ENCODE data around the gene RELN. TPM values are rescaled to one million over a fixed set of nuclear protein-coding genes. Genes with fewer than 3 reads are reported as not detected.

The RELN gene
- polyA plus RNA-seq, 1 donor (not counting 4 experiments of a cell fraction or from before 2014, with no cell fraction given): not detected

GRCh38 chr7:103704701-103705100 is 284.8 kb downstream of the RELN start:
- DNase-seq (ENCODE audit: low read depth, low spot score) (no peak), FAIRE-seq (no peak)
- H2AFZ ChIP-seq (ENCODE audit: control insufficient read depth, low read length): no peak overlapping the region
- H3K9me3 ChIP-seq (ENCODE audit: control insufficient read depth, low read depth, low read length): no peaks in the 10 kb centered on the region
- H3K4me2 ChIP-seq (ENCODE audit: control insufficient read depth, extremely low read depth, insufficient read depth, low read depth, low read length): no peak overlapping the region
- H3K79me2 ChIP-seq (ENCODE audit: control insufficient read depth, insufficient read depth, low read length): no peaks in the 10 kb centered on the region
- no peaks in the 10 kb centered on the region for H3K36me3 ChIP-seq (ENCODE audit: control insufficient read depth in 2 of 2, extremely low read depth in 1 of 2, insufficient read depth in 2 of 2, low read length in 2 of 2)
- H4K20me1 ChIP-seq (ENCODE audit: control insufficient read depth, extremely low read depth, insufficient read depth, low read length): no peaks in the 10 kb centered on the region
- dilution Hi-C loops (cut with MboI; ENCODE audit: extremely low pct_ligation_motif_present, low sequenced_read_pairs): no loop called here
- no peaks in the 10 kb centered on the region for H3K27me3 ChIP-seq (ENCODE audit: control insufficient read depth, extremely low read depth, insufficient read depth, low read length)
- H3K27ac ChIP-seq (ENCODE audit: control insufficient read depth, insufficient read depth, low read length): no peak overlapping the region
- H3K4me3 ChIP-seq (ENCODE audit: control insufficient read depth in 2 of 3, extremely low read depth in 1 of 3, insufficient read depth in 2 of 3, low read depth in 1 of 3, low read length in 3 of 3): no peak overlapping the region
- TF ChIP-seq CTCF (optimal IDR thresholded peaks at IDR 0.05 in 1 of 3, IDR thresholded peaks at IDR 0.05 in 1 of 3, conservative IDR thresholded peaks at IDR 0.05 in 1 of 3; ENCODE audit: extremely low read depth in 1 of 3, insufficient read depth in 2 of 3, low read length in 3 of 3) (no peak), EZH2 (IDR thresholded peaks at IDR 0.05; ENCODE audit: low read length) (no peak)
- H3K4me1 ChIP-seq (ENCODE audit: control insufficient read depth, extremely low read depth, insufficient read depth, low read length): no peaks in the 10 kb centered on the region
- no peaks in the 10 kb centered on the region for H3K9me1 ChIP-seq (ENCODE audit: control insufficient read depth, extremely low read depth, insufficient read depth, low read length)
- no peak overlapping the region for H3K9ac ChIP-seq (ENCODE audit: control insufficient read depth, extremely low read depth, insufficient read depth, low read length)

GRCh38 chr7:103702982-103703381 is 286.5 kb downstream of the RELN start:
- no peaks in the 10 kb centered on the region for H3K36me3 ChIP-seq (ENCODE audit: control insufficient read depth in 2 of 2, extremely low read depth in 1 of 2, insufficient read depth in 2 of 2, low read length in 2 of 2)
- no peak overlapping the region for H3K9ac ChIP-seq (ENCODE audit: control insufficient read depth, extremely low read depth, insufficient read depth, low read length)
- DNase-seq (ENCODE audit: low read depth, low spot score): no peak
- H3K27ac ChIP-seq (ENCODE audit: control insufficient read depth, insufficient read depth, low read length): no peak overlapping the region
- H3K27me3 ChIP-seq (ENCODE audit: control insufficient read depth, extremely low read depth, insufficient read depth, low read length): no peaks in the 10 kb centered on the region
- no peaks in the 10 kb centered on the region for H3K9me3 ChIP-seq (ENCODE audit: control insufficient read depth, low read depth, low read length)
- dilution Hi-C loops (cut with MboI; ENCODE audit: extremely low pct_ligation_motif_present, low sequenced_read_pairs): no loop called here
- H3K4me2 ChIP-seq (ENCODE audit: control insufficient read depth, extremely low read depth, insufficient read depth, low read depth, low read length): no peak overlapping the region
- no peak for TF ChIP-seq EZH2 (IDR thresholded peaks at IDR 0.05; ENCODE audit: low read length)
- TF ChIP-seq CTCF (optimal IDR thresholded peaks at IDR 0.05 in 1 of 3, IDR thresholded peaks at IDR 0.05 in 1 of 3, conservative IDR thresholded peaks at IDR 0.05 in 1 of 3; ENCODE audit: extremely low read depth in 1 of 3, insufficient read depth in 2 of 3, low read length in 3 of 3): no peak
- H3K4me3 ChIP-seq (ENCODE audit: control insufficient read depth in 2 of 3, extremely low read depth in 1 of 3, insufficient read depth in 2 of 3, low read depth in 1 of 3, low read length in 3 of 3): no peak overlapping the region
- H3K4me1 ChIP-seq (ENCODE audit: control insufficient read depth, extremely low read depth, insufficient read depth, low read length): no peaks in the 10 kb centered on the region
- H3K79me2 ChIP-seq (ENCODE audit: control insufficient read depth, insufficient read depth, low read length): no peaks in the 10 kb centered on the region
- FAIRE-seq: no peak
- H3K9me1 ChIP-seq (ENCODE audit: control insufficient read depth, extremely low read depth, insufficient read depth, low read length): no peaks in the 10 kb centered on the region
- H4K20me1 ChIP-seq (ENCODE audit: control insufficient read depth, extremely low read depth, insufficient read depth, low read length): no peaks in the 10 kb centered on the region
- no peak overlapping the region for H2AFZ ChIP-seq (ENCODE audit: control insufficient read depth, low read length)

All from keratinocyte (primary cell).